Measurements from ENCODE around the gene E2F8.

DNA sequence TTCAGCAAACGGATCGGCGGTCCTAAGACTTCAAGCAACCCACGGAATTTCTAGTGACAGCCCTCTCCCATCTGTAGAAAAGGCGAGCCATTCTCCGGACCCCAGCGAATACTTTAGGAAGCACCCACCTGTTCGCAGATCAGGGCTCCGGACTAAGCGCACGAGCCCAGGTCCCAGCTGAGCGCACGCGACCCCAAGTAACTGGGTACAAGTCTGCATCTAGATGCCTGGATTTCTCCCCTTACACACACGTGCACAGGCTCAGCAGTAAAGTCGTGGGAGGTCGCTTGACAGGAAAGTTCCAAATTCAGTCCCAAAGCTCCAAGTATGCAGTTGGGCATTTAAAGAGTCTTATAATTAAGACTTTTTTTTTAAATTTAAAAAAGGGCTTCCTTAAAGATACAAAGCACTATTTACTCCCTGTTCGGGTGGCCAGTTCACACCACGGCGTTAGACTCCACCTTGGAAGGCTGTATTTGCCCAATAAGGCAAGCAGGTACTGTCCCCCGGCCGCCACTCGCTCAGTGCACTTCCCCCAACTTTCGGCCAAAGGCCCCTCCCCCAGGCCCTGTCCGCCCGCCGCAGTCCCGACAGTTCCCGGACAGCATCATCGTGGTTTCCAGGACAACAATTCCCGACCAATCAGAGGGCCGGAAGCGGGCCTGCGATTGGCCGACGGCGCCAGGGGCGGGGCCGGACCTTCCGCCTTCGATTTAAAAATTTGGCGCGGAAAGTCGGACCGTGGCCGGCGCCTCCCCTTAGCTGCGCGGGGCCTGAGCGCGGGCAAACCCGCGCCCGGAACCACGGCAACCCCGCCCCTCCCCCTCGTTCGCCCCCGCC, at the start of gene E2F8:
- TF ChIP-seq, protein P1, sequence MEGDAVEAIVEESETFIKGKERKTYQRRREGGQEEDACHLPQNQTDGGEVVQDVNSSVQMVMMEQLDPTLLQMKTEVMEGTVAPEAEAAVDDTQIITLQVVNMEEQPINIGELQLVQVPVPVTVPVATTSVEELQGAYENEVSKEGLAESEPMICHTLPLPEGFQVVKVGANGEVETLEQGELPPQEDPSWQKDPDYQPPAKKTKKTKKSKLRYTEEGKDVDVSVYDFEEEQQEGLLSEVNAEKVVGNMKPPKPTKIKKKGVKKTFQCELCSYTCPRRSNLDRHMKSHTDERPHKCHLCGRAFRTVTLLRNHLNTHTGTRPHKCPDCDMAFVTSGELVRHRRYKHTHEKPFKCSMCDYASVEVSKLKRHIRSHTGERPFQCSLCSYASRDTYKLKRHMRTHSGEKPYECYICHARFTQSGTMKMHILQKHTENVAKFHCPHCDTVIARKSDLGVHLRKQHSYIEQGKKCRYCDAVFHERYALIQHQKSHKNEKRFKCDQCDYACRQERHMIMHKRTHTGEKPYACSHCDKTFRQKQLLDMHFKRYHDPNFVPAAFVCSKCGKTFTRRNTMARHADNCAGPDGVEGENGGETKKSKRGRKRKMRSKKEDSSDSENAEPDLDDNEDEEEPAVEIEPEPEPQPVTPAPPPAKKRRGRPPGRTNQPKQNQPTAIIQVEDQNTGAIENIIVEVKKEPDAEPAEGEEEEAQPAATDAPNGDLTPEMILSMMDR (IDR thresholded peaks at IDR 0.05), result no peak
- no peak for TF ChIP-seq POLR2A (IDR thresholded peaks at IDR 0.05)

Data from testis (tissue), 2 donors.